Skin of body (tissue), 2 donors: ENCODE data around the gene SGMS1. TPM values are rescaled to one million over a fixed set of nuclear protein-coding genes. Genes with fewer than 3 reads are reported as not detected.

Experiments
- DNase-seq: peaks from one replicate; lab custom pipeline; 2025; lab: John Stamatoyannopoulos, UW
- total RNA-seq: library from RNA; depleted of rRNA; stranded (reverse); fragments of >200 nt; gene quantifications from one replicate; pipeline ENCODE4 v1.2.3, GENCODE V29; 2014

Gene SGMS1
- total RNA-seq, 1 donor from 2014 or later, result 102 TPM

DNA sequence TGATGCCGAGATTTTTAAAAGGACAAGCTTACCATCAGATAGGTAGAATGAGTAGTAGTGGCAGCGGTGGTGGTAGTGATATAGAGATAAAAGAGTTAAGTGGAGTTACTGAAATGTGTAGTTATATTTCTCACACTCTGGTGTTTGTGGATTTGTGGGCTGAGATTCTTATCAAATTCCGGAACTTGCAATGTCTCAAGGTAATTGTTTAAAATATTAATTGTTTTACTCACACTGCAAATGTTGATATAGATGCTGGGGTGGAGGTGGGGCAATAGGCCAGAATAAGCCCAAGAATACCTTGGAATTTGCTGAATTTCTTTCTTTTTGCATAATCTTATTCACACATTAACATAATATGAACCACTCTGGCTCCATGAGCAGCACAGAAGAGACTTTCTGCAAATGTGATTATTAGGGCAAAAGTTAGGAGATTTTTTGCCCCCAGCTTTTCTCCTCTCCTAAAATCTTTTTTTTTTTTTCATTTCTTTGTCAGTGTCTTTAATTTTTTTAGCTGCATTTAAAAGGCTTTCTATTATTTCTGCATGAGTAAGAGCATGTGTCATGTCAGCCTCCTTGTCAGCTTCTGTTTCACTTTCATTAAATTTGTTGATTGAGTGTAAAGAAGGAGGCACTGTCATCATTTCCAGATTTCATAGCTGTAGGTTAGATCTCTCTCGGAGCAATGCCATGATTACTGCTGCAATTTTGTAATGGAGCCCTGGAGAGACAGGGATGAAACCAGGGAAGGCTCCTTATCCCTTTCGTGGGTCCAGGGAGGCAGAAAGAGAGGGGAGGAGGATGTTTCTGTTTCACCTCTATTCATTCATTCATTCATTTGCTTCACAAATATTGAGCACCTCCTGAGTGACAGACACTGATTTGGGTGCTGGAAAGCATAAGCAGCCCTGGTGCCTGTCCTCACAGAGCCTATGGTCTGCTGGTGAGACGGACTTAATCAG is 13.1 kb upstream of the SGMS1 start:
- no peak for DNase-seq

GRCh38 chr10:50635286-50635685 is 11.5 kb upstream of the SGMS1 start:
- DNase-seq, result no peak

DNA sequence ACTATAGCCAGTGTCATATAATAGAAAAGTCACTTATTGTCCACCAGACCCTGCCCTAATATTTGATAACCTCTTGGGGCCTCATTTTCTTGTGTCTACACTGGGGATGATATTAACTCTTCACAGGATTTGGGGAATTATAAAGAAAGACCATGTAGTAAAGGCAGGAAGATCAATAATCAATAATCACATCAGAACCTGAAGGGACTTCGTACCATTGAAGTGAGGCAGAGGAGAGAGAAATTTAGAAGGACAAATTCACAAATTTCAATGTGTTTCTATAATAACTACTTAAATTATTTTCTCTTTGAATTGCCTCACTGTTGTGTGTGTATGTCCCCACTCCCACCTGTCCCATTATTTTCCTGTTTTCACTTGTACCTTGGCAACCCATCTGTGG is 10.7 kb upstream of the SGMS1 start:
- no peak for DNase-seq

- no peak for DNase-seq
These were observed 7.3 kb upstream of the SGMS1 start for GRCh38 chr10:50631052-50631451.

DNA sequence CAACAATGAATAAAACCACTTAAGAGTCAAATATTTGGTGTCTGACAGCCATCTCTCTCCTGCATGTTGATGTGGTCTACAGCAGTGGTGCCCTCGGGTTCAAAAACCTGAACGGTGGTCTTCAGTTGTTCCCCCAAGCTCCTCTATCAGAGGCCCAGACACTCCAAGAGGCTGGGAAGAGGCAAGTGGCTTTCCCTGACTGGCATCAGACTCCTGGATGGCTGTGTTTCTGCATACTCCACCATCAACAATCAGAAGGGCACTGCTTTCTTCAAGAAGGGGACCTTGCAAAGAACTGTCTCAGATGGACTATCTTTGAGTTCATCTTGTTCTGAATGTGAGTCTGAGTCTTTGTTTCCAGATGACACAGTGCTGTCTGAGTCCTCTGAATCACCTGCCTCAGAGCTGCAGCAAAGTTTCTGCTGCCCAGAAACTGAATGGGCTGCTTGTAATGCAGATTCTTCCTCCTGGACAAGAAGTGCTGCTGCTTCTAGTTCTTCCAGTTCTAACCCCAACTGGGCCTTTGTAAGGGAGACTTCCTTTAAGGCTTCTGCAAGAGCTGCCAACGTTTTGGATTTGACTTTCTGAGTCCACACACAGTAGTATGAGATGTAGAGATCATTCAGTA is 5.9 kb upstream of the SGMS1 start:
- no peak for DNase-seq

GRCh38 chr10:50627896-50628295 is 4.1 kb upstream of the SGMS1 start:
- no peak for DNase-seq

GRCh38 chr10:50627443-50627842 is 3.7 kb upstream of the SGMS1 start:
- DNase-seq, result no peak

- no peak for DNase-seq
These were observed 1.9 kb upstream of the SGMS1 start for GRCh38 chr10:50625649-50626132.

- peak; percentile 58 for DNase-seq
These were observed 1.2 kb upstream of the SGMS1 start for GRCh38 chr10:50624866-50625501.

- DNase-seq, result peak; percentile 97
These were observed 683 bp upstream of the SGMS1 start for GRCh38 chr10:50624413-50624865.

- DNase-seq, result no peak
These were observed 772 bp downstream of the SGMS1 start for GRCh38 chr10:50622706-50623662.

DNA sequence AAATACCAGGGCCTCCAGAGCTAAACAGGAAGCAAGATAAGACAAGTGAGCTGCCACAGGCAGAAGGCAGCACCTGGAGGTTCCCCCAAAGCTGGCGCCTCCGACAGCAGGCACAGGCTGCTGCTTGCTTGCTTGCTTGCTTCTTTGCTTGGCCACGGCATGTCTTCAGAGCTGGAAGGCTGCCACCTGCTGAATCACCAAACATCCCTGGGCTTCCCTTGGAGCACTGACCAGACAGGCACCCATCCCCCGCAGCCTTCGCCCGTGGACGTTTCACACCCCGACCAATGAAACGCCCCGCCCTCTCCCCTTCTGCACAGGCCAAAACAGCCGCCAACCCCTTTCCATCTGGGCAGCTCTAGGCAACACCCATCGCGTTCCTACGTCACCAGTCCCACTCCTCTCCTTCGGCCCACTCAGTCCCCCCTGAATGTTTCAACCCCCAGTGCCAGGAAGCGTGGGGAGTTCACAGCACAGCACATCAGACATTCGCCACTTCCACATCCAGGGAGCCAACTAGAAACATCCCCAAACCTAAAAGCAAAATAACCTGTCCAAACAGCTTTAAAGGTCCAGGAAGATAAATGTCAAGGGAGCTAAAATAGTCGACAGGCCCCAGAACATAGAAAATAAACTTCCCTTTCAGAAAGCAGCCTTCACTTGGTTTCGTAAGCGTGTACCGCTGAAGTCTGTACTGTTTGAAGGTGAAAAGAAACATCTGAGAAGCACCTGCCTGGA is 1.6 kb downstream of the SGMS1 start:
- DNase-seq, result peak; percentile 67

DNA sequence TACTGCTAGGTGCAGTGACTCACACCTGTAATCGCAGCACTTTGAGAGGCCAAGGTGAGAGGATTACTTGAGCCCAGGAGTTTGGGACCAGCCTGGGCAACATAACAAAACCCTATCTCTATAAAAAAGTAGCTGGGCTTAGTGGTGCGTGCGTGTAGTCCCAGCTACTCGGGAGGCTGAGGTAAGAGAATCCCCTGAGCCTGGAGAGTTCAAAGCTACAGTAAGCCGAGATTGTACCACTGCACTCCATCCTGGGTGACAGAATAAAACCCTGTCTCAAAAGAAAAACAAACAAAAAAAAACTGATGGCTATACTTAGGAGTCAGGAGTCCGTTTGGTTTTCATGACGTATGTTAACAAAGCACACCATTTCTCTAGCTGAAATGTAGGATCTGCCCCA is 2.9 kb downstream of the SGMS1 start:
- DNase-seq, result no peak

GRCh38 chr10:50619882-50620281 is 3.9 kb downstream of the SGMS1 start:
- DNase-seq, result no peak

GRCh38 chr10:50619166-50619565 is 4.6 kb downstream of the SGMS1 start:
- no peak for DNase-seq

DNA sequence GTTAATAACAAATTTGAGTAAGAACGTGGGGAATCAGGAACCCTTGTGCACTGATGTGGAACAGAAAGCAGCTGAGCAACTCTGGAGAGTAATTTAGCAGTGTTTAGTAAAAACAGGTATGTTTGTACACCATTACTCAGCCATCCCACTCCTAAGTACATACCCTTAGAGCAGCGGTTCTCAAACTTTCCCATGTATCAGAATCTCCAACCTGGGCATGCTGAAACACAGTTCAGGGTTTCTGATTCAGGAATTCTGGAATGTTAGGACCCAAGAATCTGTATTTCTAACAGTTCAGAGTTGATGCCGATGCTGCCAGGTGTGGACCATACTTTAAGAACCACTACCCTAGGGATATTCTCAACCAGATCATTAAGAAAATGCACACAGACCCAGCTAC is 5.1 kb downstream of the SGMS1 start:
- DNase-seq, result no peak

DNA sequence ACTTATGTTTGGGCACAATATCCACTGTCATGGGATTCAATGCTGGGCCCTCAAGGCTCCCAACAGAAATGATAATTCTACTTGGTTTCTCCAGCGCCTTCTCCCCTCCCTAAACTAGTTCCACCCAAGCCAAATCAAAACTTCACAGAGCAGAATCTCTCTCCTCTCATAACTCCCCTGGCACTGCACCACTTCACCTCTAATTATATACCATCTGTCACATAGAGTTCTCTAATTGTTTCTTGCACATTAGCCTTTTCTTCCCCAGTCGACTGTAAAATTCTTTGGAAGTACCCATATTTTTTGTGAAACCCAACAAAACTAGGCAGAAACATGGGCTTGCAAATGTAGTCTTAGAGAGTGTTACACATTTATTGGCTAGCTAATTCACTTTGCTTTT is 8.1 kb downstream of the SGMS1 start:
- DNase-seq, result no peak

- no peak for DNase-seq
These were observed 9.2 kb downstream of the SGMS1 start for GRCh38 chr10:50614444-50615137.

- DNase-seq, result no peak
These were observed 9.9 kb downstream of the SGMS1 start for GRCh38 chr10:50613726-50614443.
